Lower leg skin (tissue), 3 donors: ENCODE results near the gene JADE1.

Experiments
- POLR2A ChIP-seq, 2 donors: fragments of 450-650 bp; IDR thresholded peaks; one replicate each; pipeline ENCODE4 v1.6.1; 2016 to 2017; ENCODE audit warnings: antibody characterized with exemption in 2 of 2, mild to moderate bottlenecking in 1 of 2, moderate library complexity in 1 of 2
- TF ChIP-seq, protein P1 (sequence below), 3 donors: fragments of 450-650 bp; IDR thresholded peaks; one replicate each; pipeline ENCODE4 v1.5.1; 2016; ENCODE audit warnings: antibody characterized with exemption in 3 of 3, mild to moderate bottlenecking in 3 of 3, moderate library complexity in 2 of 3

- TF ChIP-seq, protein P1, sequence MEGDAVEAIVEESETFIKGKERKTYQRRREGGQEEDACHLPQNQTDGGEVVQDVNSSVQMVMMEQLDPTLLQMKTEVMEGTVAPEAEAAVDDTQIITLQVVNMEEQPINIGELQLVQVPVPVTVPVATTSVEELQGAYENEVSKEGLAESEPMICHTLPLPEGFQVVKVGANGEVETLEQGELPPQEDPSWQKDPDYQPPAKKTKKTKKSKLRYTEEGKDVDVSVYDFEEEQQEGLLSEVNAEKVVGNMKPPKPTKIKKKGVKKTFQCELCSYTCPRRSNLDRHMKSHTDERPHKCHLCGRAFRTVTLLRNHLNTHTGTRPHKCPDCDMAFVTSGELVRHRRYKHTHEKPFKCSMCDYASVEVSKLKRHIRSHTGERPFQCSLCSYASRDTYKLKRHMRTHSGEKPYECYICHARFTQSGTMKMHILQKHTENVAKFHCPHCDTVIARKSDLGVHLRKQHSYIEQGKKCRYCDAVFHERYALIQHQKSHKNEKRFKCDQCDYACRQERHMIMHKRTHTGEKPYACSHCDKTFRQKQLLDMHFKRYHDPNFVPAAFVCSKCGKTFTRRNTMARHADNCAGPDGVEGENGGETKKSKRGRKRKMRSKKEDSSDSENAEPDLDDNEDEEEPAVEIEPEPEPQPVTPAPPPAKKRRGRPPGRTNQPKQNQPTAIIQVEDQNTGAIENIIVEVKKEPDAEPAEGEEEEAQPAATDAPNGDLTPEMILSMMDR (IDR thresholded peaks at IDR 0.05), result no peak
- TF ChIP-seq POLR2A (IDR thresholded peaks at IDR 0.05), result no peak
Observed at GRCh38 chr4:128879971-128880370, 70.5 kb downstream of the JADE1 start.
